ENCODE results near the gene RNU1-3. TPM values are rescaled to one million over a fixed set of nuclear protein-coding genes. Genes with fewer than 3 reads are reported as not detected.
"Not testable (repeated sequence)": the region's sequence is repeated elsewhere in the genome, so short reads cannot be mapped to it uniquely, and the experiment has no call there.

Gene RNU1-3
- total RNA-seq, 1 donor from 2014 or later = 1,356 TPM

DNA sequence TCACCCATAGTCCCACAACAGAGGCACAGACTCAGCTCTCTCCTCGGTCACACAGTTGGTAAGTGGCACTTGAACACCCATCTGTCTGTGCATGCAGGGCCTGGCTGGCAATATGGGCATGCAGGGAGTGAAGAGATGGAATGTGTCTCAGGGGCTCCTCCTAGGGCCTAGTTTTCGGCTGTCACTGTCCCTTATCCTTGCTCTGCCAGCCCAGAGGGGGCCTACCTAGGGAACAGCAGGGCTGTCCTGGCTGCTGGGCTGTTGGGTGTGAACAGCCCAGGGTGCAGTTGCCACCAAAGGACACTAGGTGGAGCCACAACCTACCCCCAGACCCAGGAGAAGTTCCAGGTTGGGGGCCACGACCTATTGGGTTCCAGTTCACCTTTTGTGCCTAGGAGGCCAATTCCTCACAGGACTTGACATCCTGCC is 42.9 kb upstream of the RNU1-3 start:
- peaks cover 13% of the 10 kb centered on the region for H3K27me3 Mint-ChIP-seq (ENCODE audit: low read depth, unreplicated experiment)
- H3K36me3 ChIP-seq (ENCODE audit: insufficient read depth, low read length); H3K9me3 ChIP-seq (ENCODE audit: insufficient read depth, low read depth, low read length); H4K20me1 ChIP-seq (ENCODE audit: insufficient read depth, low read length); H3K4me2 ChIP-seq (ENCODE audit: low read length); H3K9ac ChIP-seq (ENCODE audit: low read length); H3K36me3 Mint-ChIP-seq (ENCODE audit: low read depth, unreplicated experiment); H3K4me1 Mint-ChIP-seq (ENCODE audit: low read depth, unreplicated experiment); H3K27me3 ChIP-seq (ENCODE audit: insufficient read depth, low read length); H3K9me3 Mint-ChIP-seq (ENCODE audit: unreplicated experiment); FAIRE-seq; DNase-seq (ENCODE audit: low read depth); H3K27ac ChIP-seq (ENCODE audit: low read depth, low read length); H3K4me1 ChIP-seq (ENCODE audit: insufficient read depth, low read length); H3K27ac Mint-ChIP-seq (ENCODE audit: unreplicated experiment); H3K79me2 ChIP-seq (ENCODE audit: insufficient read depth, low read length); H2AFZ ChIP-seq (ENCODE audit: low read depth, low read length); H3K4me3 Mint-ChIP-seq (ENCODE audit: unreplicated experiment); H3K4me3 ChIP-seq (ENCODE audit: insufficient read depth, low read depth, low read length): not testable (repeated sequence)

DNA sequence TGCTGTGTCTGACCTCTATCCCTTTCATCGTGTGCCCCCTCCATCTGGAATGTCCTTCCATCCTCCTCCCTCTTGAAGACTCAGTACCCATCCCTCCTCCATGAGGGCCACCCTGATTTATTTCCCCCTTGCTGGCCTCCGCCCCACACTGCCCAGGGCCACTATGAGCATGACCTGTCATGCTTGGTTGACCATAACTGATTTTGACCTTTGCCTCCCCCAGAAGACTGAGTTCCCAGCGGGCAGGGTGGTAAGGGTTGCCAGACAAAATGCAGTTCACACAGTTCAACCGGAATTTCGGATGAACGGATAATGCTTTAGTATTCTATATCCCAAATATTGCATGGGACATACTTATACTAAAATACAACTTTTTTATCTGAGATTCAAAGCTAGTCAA is 42.0 kb upstream of the RNU1-3 start:
- not testable (repeated sequence) for DNase-seq (ENCODE audit: low read depth); H3K4me1 Mint-ChIP-seq (ENCODE audit: low read depth, unreplicated experiment); H3K79me2 ChIP-seq (ENCODE audit: insufficient read depth, low read length); H3K9ac ChIP-seq (ENCODE audit: low read length); H3K4me3 ChIP-seq (ENCODE audit: insufficient read depth, low read depth, low read length); FAIRE-seq; H3K27me3 ChIP-seq (ENCODE audit: insufficient read depth, low read length); H3K27ac Mint-ChIP-seq (ENCODE audit: unreplicated experiment); H4K20me1 ChIP-seq (ENCODE audit: insufficient read depth, low read length); H3K4me3 Mint-ChIP-seq (ENCODE audit: unreplicated experiment); H3K4me1 ChIP-seq (ENCODE audit: insufficient read depth, low read length); H3K27ac ChIP-seq (ENCODE audit: low read depth, low read length); H3K9me3 Mint-ChIP-seq (ENCODE audit: unreplicated experiment); H3K4me2 ChIP-seq (ENCODE audit: low read length); H3K9me3 ChIP-seq (ENCODE audit: insufficient read depth, low read depth, low read length); H3K36me3 Mint-ChIP-seq (ENCODE audit: low read depth, unreplicated experiment); H3K36me3 ChIP-seq (ENCODE audit: insufficient read depth, low read length); H2AFZ ChIP-seq (ENCODE audit: low read depth, low read length)
- H3K27me3 Mint-ChIP-seq (ENCODE audit: low read depth, unreplicated experiment) = peaks cover 13% of the 10 kb centered on the region

DNA sequence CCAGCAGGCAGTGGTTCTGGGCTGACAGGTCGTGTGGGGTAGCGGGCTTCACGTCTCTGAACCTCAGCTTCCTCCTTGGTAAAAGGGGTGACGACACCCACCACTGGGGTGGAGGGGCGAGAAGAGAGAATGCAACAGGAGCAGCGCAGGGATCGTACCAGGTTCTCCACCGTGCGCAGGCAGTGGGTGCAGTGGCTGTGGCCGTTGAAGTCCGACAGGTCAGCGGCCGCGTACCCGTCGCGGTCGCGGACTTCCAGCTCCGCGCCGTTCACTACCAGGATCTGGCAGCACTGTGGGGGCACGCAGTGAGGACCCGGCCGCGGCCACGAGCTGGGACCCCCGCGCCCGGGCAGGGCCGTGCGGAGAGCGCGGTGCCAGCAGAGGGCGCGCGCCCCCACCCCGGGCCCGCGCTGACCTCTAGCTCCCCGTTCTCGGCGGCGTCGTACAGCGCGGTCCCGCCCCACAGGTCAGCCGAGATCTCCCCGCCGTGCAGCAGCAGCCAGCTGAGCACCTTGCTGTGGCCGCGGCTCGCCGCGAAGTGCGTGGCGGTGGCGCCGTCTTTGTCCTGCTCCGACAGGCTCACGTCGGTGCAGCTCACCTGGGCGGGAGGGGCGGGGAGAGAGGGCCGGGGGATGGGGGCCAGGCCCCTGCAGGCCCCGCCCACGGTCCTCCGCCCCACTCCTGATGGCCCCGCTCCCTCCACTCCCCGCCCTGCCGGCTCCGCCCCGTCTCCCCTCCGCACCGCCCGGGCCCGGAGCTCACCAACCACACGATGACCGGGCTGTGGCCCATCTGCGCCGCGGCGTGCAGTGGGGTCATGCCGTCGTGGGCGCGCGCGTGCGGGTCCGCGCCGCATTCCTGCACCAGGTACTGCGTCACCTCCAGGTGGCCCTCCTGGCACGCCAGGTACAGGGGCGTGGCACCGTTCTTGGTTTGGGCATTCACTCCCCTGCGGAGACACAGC is 40.7 kb upstream of the RNU1-3 start:
- FAIRE-seq; H3K27ac ChIP-seq (ENCODE audit: low read depth, low read length); H4K20me1 ChIP-seq (ENCODE audit: insufficient read depth, low read length); H3K4me1 Mint-ChIP-seq (ENCODE audit: low read depth, unreplicated experiment); H3K4me3 ChIP-seq (ENCODE audit: insufficient read depth, low read depth, low read length); H3K27me3 ChIP-seq (ENCODE audit: insufficient read depth, low read length); H3K27ac Mint-ChIP-seq (ENCODE audit: unreplicated experiment); H3K4me1 ChIP-seq (ENCODE audit: insufficient read depth, low read length); H3K9me3 Mint-ChIP-seq (ENCODE audit: unreplicated experiment); H3K36me3 ChIP-seq (ENCODE audit: insufficient read depth, low read length); H3K4me2 ChIP-seq (ENCODE audit: low read length); DNase-seq (ENCODE audit: low read depth); H3K79me2 ChIP-seq (ENCODE audit: insufficient read depth, low read length); H3K9me3 ChIP-seq (ENCODE audit: insufficient read depth, low read depth, low read length); H2AFZ ChIP-seq (ENCODE audit: low read depth, low read length); H3K36me3 Mint-ChIP-seq (ENCODE audit: low read depth, unreplicated experiment); H3K4me3 Mint-ChIP-seq (ENCODE audit: unreplicated experiment); H3K9ac ChIP-seq (ENCODE audit: low read length): not testable (repeated sequence)
- H3K27me3 Mint-ChIP-seq (ENCODE audit: low read depth, unreplicated experiment) = peaks cover 13% of the 10 kb centered on the region

DNA sequence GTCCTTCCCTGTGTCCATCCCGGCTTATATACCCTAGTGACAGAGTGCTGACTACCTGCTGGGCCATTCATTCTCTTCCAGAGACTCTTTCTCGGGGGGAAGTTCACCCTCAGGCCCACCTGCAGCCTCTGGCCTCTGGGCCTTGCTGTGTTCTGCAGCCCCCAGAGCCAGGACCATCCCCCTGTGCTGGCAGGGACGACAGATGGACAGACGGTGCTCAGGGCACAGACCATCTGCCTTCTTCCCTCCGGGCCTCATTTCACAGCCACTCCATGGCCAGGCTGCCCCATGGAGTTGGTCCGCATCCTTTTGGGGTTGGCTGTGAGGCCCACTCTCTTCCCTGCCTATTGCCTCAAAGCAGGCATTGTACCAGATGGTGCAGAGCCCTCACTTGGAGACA is 39.6 kb upstream of the RNU1-3 start:
- not testable (repeated sequence) for FAIRE-seq; H3K4me3 Mint-ChIP-seq (ENCODE audit: unreplicated experiment); H3K27me3 ChIP-seq (ENCODE audit: insufficient read depth, low read length); DNase-seq (ENCODE audit: low read depth); H3K27ac Mint-ChIP-seq (ENCODE audit: unreplicated experiment); H3K27me3 Mint-ChIP-seq (ENCODE audit: low read depth, unreplicated experiment); H3K79me2 ChIP-seq (ENCODE audit: insufficient read depth, low read length); H3K36me3 Mint-ChIP-seq (ENCODE audit: low read depth, unreplicated experiment); H3K4me1 ChIP-seq (ENCODE audit: insufficient read depth, low read length); H3K4me2 ChIP-seq (ENCODE audit: low read length); H3K9ac ChIP-seq (ENCODE audit: low read length); H3K4me3 ChIP-seq (ENCODE audit: insufficient read depth, low read depth, low read length); H3K27ac ChIP-seq (ENCODE audit: low read depth, low read length); H2AFZ ChIP-seq (ENCODE audit: low read depth, low read length); H3K4me1 Mint-ChIP-seq (ENCODE audit: low read depth, unreplicated experiment); H3K36me3 ChIP-seq (ENCODE audit: insufficient read depth, low read length); H4K20me1 ChIP-seq (ENCODE audit: insufficient read depth, low read length); H3K9me3 Mint-ChIP-seq (ENCODE audit: unreplicated experiment); H3K9me3 ChIP-seq (ENCODE audit: insufficient read depth, low read depth, low read length)

DNA sequence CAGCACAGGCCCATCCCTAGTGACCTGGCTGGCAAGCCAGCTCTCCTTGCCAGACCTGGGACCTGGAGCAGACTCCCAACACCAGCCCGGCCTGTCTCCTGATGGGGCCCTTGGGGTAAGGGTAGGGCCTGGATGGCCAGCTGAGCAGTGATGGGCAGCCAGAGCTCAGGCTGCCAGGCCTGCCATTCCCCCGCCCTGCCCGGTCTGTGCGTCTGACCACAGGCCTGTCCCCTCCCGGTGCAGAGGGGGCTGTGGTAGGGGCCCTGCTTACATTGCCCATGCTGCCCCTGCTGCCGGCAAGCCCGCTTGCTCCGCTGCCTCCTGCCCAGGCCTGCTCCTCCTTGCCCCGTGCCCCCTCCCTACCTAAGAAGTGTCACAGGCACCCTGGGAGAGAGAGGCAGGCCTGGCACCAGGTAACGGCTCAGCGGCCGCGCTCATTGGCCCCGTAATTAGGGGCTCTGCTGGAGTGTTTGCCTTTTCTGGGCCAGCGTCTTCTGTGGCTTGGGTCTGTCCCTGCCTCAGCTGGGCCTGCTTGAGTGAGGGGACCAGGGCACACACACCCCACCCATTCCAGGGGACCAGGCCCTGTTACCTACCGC is 37.9 kb upstream of the RNU1-3 start:
- not testable (repeated sequence) for FAIRE-seq; H3K36me3 ChIP-seq (ENCODE audit: insufficient read depth, low read length); H4K20me1 ChIP-seq (ENCODE audit: insufficient read depth, low read length); DNase-seq (ENCODE audit: low read depth); H3K27ac ChIP-seq (ENCODE audit: low read depth, low read length); H3K9ac ChIP-seq (ENCODE audit: low read length); H3K4me2 ChIP-seq (ENCODE audit: low read length); H3K4me1 ChIP-seq (ENCODE audit: insufficient read depth, low read length); H3K27ac Mint-ChIP-seq (ENCODE audit: unreplicated experiment); H3K27me3 ChIP-seq (ENCODE audit: insufficient read depth, low read length); H3K9me3 ChIP-seq (ENCODE audit: insufficient read depth, low read depth, low read length); H2AFZ ChIP-seq (ENCODE audit: low read depth, low read length); H3K4me3 Mint-ChIP-seq (ENCODE audit: unreplicated experiment); H3K9me3 Mint-ChIP-seq (ENCODE audit: unreplicated experiment); H3K27me3 Mint-ChIP-seq (ENCODE audit: low read depth, unreplicated experiment); H3K79me2 ChIP-seq (ENCODE audit: insufficient read depth, low read length); H3K36me3 Mint-ChIP-seq (ENCODE audit: low read depth, unreplicated experiment); H3K4me3 ChIP-seq (ENCODE audit: insufficient read depth, low read depth, low read length); H3K4me1 Mint-ChIP-seq (ENCODE audit: low read depth, unreplicated experiment)

DNA sequence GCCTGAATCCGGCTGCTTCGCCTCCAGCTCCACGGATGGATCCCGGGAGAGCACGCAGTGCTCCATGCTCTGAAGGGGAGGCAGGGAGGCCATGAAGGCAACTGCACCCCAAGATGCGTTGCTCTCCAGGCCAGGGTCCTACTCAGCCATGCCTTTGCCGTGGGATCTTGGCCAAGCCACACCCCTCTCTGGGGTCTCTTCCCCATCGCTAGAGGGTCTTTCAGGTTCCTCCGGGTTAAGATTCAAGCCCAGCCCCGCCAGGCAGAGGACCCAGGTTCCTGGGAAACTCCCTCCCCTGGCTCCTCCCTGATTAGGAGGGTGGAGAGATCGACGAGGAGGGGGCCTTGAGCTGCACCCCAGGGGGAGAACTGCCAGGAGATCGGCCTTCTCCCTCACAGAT is 37.3 kb upstream of the RNU1-3 start:
- H3K36me3 ChIP-seq (ENCODE audit: insufficient read depth, low read length); H3K27me3 Mint-ChIP-seq (ENCODE audit: low read depth, unreplicated experiment); H3K79me2 ChIP-seq (ENCODE audit: insufficient read depth, low read length); H3K9me3 ChIP-seq (ENCODE audit: insufficient read depth, low read depth, low read length); H3K27ac Mint-ChIP-seq (ENCODE audit: unreplicated experiment); H3K36me3 Mint-ChIP-seq (ENCODE audit: low read depth, unreplicated experiment); DNase-seq (ENCODE audit: low read depth); H3K4me3 Mint-ChIP-seq (ENCODE audit: unreplicated experiment); H2AFZ ChIP-seq (ENCODE audit: low read depth, low read length); H3K4me1 ChIP-seq (ENCODE audit: insufficient read depth, low read length); H4K20me1 ChIP-seq (ENCODE audit: insufficient read depth, low read length); H3K27ac ChIP-seq (ENCODE audit: low read depth, low read length); H3K4me1 Mint-ChIP-seq (ENCODE audit: low read depth, unreplicated experiment); H3K4me3 ChIP-seq (ENCODE audit: insufficient read depth, low read depth, low read length); H3K27me3 ChIP-seq (ENCODE audit: insufficient read depth, low read length); H3K9ac ChIP-seq (ENCODE audit: low read length); H3K9me3 Mint-ChIP-seq (ENCODE audit: unreplicated experiment); FAIRE-seq; H3K4me2 ChIP-seq (ENCODE audit: low read length): not testable (repeated sequence)
